NCI-H2196 (cell line): ENCODE results near the gene ARHGAP19.
"Not testable (repeated sequence)": the region's sequence is repeated elsewhere in the genome, so short reads cannot be mapped to it uniquely, and the experiment has no call there.

Source experiments
- DNase-seq: peaks from one replicate; lab custom pipeline; 2025; ENCODE audit not compliant: unreplicated experiment; lab: John Stamatoyannopoulos, UW

The ARHGAP19 gene

DNA sequence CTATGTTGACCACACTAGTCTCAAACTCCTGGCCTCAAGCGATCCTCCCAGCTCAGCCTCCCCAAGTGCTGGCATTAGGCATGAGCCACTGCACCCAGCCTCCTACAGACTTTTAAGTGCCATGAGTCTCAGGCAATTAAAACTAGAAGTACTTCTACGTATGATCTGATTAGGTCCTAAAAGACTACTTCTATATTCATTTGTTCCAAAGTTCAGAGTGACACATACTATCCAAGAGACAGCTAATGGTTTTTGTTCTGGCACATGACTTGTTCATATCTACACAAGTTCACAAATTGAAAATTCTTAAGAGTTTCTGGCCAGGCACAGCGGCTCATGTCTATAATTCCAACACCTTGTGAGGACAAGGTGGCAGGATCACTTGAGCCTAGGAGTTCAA, 11.7 kb downstream of the ARHGAP19 start:
- DNase-seq: no peak

DNA sequence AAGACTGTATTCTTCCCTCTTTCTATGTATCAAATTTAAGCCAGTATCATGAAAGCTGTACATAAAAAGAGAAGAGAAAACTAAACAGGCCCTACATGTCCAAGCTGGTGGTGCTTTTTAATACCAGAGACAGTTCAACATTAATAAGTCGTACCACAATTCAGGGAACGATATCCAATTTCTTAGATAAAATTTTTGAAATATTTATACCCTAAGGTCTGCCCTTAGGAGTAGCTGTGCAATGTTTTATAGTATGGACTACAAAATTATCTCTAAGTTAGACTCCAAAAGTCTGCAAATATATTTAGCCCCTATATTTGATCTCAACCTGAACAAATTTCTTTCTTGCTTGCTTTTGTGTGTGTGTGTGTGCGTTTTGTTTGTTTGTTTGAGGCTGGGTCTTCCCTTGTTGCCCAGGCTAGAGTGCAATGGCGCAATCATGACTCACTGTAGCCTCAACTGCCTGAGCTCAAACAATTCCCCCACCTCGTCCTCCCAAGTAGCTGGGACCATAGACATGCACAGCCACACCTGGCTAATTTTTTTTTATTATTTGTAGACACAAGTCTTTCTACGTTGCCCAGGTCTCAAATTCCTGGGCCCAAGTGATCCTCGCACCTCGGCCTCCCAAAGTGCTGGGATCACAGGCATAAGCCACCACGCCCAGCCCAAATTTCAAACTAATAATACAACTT, 13.2 kb downstream of the ARHGAP19 start:
- DNase-seq: no peak

DNA sequence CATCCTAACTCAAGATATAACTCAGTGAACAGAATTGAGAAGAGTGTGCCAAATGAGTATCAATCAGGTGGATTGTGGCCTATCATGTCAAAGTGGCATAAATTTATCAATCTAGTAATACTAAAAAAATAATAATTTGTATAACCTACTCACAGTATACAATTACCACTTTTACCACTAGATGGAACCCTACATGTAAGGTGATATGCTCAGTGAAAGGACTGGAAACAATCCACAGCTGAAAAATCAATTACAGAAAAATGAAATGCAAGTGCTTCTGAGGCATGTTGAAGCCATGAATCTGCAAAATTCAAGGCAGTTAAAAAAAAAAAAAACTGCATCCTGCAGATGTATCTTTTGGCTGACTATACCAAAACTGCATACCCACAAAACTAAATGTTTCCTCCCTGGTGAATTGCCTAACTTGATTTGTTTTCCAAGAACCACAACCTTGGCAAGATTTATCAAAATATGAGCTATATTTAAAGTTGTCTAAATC, 13.9 kb downstream of the ARHGAP19 start:
- peak; percentile 42 for DNase-seq

DNA sequence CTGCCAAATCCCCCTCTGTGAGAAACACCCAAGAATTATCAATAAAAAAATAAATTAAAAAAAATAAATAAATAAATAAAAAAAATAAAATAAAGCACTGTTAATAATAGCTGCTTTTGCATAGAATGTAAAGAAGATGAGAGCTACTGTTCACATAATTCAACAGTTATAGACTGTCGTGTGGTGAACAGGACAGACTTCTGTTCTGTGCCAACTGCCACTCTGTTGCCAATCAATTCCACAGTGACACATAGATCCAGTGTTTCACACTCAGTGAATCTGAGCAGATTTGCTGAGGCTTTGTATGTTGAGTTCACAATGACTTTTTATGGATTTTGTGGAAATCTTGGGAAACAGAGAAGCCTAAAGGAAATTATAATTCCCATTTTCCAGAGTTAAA, 14.9 kb downstream of the ARHGAP19 start:
- no peak for DNase-seq

DNA sequence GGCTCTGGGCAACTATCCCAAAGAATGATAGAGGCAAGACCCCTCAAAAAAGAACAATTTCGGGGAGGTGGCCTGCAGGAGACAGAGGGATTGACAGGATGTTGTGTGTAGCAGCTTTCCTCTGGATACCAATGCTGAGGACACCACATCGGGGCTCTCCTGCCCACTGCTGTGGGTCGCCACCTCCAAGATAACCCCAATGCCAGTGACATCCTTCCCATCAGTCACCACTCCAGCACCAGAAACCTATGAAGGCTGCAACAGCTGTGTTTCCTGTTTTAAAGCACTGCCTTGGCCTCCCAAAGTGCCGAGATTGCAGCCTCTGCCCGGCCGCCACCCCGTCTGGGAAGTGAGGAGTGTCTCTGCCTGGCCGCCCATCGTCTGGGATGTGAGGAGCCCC, 17.6 kb downstream of the ARHGAP19 start:
- no peak for DNase-seq

DNA sequence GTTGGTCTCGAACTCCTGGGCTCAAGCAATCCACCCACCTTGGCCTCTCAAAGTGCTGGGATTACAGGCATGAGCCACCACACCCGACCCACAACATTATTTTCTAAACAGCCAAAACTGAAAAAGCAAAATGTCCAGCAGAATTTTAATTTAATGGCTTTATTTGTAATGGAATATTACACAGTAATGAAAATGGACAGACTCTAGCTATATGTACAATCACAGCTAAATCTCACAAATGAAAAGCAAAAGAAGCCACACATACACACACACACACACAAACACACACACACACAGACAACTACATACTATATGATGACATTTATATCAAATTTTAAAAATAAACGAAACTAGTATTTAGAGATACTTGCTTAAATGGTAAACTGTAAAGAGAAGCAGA, 18.7 kb downstream of the ARHGAP19 start:
- DNase-seq: no peak

DNA sequence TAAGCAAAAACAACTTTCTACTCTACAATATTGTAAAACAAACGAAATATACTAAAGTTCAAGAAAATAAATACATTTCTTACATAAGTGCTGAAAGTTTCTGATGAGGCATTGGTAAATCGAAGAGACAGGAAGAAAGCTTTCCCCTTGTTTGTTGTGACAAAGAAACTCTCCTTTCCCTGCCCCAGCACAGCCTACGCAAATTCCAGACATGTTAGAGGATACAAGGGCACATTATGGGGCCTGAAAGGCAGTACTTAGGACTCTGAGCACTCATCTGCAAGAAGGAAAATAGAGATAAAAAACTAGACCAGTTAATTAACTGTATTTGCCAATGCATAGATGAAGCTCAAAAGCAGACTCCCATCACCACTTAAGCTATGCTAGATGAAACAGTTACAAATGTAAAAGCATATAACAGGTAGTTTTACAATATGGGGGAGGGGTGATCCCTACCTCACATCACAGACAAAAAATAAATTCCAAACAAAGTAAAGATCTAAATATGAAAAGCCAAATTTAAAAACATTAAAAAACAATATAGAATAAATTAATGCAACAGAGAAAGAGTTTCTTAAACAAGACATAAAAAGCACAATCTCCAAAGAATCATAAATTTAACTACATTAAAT, 21.8 kb downstream of the ARHGAP19 start:
- no peak for DNase-seq

DNA sequence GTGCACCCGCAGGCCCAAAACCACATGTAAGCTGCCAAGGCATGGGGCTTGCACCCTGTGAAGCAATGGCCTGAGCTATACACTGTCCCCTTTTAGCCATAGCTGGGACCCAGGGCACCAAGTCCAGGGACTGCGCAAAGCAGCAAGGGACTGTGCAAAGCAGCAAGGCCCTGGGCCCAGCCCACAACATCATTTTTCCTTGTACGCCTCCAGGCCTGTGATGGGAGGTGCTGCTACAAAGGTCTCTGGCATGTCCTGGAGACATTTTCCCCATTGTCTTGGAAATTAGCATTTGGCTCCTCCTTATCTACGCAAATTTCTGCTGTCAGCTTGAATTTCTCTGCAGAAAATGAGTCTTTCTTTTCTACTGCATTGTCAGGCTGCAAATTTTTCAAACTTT, 24.8 kb downstream of the ARHGAP19 start:
- DNase-seq: no peak

DNA sequence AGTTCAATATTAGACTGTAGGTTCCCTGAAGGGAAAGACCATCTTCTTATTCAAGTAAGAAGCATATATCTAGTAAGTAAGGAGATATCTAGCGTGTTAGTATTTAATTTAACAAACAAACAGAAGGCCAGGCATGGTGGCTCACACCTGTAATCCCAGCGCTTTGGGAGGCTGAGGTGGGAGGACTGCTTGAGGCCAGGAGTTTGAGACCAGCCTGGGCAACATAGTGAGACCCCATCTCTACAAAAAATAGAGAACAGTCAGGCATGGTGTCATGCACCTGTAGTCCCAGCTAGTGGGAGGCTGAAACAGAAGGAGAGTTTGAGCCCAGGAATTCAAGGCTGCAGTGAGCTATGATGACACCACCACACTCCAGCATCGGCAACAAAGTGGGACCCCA, 27.3 kb downstream of the ARHGAP19 start:
- DNase-seq: not testable (repeated sequence)

DNA sequence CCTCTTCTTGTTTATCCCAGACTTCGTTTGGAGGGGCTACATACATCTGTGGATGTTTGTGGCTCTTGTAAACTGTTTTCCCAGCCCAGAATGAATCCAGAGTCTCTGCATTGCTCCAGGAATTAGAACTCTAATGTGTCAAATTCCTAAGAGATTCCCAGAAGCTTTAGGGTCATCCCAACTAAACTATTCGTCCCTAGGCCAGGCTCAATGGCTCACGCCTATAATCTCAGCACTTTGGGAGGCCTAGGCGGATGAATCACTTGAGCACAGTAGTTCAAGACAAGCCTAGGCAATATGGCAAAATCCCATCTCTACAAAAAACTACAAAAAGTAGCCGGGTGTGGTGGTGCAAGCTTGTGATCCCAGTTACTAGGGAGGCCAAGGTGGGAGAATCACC, 28.5 kb downstream of the ARHGAP19 start:
- no peak for DNase-seq

DNA sequence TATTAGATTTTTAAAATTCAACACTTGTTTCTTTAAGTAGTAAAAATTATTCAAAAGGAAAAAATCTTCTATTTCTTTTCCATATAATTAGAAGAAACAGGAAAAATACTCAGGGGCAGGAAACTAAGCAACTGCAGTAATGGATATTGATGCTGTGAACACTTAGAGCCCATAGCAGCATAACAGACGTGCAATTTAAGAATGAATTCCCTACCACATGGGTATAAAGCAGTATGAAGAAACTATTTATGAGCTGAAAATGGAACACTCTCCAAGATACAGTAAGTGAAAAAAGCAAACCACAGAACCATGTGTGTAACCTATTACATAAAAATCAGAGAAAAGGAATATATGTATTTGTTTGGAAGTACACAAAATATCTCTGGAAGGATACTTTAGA, 30.8 kb downstream of the ARHGAP19 start:
- DNase-seq: no peak

DNA sequence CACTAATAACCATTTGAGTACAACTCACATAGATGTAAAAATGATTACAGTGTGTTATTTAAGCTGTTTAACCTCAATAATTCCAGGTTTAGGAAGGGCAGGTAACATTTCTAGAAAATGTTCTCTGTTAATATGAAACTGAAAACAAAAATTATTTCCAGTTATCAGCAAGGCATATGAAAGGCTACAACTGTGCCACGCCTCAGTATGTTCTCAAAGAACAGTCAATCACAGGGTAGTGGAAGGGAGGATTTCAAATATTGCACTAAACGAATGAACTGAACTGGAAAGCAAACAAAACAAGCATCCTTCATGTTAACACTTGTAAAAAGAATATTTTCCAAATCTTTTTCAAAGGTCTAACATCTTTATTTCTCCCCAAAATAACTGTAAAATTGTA, 31.3 kb downstream of the ARHGAP19 start:
- no peak for DNase-seq

DNA sequence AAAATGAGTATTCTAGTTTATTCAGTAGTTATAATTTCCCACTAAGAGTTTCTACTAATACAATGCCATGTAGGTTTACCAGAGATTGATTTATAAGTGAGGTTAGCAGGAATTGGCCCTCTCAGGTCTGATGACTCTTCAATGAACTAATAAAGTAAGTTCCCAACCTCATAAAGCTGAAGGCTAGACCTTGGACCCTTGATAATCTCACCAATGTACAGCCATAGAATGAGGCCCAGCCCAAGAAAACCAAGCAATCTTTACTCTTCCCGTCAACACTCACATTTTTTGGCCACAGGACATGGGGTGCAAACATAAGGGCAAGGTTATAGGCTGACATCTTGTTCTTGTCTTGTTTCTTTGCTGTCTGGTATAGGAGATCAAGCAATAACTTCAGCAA, 33.3 kb downstream of the ARHGAP19 start:
- DNase-seq: no peak

DNA sequence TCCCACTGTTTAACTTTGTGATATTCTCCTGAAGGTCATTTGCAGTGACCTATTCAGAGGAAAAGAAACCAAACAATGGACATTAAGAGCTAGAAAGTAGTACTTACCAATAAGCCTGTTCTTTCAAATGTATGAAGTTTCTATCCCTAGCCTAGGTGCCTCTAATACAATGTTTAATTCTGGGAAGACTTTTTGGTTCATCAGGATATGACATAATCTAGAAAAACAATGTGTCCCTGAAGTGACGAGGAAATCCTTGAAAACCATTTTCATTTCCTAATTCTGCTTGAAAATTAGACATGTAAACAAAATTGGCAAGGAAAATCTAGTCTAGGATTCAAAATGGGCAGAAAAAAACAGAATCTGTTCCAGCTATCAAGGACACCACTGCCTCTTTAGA, 36.1 kb downstream of the ARHGAP19 start:
- no peak for DNase-seq

DNA sequence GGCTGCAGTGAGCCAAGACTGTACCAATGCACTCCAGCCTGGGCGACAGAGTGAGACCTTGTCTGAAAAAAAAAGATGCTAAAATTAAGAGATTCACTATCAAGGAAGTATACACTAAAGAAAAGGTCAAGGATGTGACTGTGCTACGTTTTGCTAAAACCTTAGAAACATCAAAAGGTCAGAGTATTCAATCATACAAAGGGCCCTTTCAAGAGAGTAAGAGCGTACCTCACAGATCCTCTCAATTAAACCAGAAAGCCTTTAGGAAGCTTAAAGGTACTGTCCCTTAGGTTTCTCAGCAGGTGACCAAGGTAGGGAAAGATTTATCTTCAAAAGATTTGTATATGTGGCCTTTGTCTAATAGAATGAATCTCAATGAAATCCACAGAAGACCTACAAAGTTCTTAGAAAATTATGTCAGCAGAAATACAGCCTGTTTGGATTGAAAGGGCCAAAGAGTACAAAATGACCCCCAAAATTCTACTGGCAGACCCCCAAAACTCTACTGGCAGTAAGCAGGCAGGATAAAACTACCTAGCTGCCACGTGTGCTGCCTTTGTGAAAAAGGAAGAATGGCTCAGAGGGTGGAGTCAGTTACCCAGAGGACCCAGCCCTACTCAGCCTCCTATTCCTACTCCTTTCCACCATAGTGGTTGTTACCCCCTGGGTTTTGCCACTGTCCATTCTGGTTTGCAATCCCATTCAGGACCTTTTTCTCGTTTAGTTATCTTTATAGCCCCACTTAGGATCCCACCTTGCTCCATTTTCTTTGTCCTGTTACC, 36.7 kb downstream of the ARHGAP19 start:
- DNase-seq: no peak

DNA sequence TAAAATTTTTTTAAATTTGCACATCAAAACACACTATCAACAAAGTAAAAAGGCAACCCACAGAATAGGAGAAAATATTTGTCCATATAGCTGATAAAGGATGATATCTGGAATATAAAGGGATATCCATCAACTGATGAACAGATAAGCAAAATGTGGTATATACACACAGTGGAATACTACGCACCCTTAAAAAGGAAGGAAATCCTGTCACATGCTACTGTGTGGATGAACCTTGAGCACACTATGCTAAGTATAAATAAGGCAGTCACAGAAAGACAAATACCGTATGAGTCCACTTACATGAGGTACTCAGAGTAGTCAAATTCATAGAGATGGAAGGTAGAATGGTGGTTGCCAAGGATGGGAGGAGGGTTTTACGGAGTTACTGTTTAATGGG, 37.7 kb downstream of the ARHGAP19 start:
- DNase-seq: no peak

DNA sequence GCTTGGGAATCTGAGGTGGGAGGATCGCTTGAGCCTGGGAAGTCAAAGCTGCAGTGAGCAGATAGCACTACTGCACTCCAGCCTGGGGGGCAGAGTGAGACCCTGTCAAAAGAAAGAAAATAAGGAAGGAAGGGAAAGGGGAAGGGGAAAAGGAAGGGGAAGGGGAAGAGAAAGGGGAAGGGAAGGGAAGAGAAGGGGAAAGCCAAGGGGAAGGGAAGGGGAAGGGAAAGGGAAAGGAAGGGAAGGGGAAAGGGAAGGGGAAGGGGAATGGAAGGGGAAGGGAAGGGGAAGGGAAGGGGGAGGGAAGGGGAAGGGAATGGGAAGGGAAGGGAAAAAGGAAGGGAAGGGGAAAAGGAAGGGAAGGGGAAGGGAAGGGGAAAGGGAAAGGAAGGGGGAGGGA, 41.5 kb downstream of the ARHGAP19 start:
- no peak for DNase-seq

DNA sequence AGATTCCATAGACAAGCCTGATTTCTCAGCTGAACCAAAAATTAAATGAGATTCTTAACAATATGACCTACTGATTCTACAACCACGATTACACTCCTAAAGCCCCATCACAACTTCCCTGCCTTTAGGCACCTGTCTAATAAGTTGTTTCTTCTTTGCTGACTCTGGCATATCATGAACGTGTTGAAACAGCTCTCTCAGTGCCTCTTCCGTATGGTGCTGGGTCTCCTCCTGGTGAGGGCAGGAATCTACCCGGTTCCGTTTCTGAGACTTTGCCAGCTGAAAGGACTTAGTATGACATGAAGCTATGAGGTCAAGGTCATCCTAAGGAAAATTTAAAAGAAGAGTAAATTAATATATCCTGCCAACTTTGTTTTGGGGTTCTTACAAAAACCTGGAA, 48.6 kb downstream of the ARHGAP19 start:
- DNase-seq: no peak

DNA sequence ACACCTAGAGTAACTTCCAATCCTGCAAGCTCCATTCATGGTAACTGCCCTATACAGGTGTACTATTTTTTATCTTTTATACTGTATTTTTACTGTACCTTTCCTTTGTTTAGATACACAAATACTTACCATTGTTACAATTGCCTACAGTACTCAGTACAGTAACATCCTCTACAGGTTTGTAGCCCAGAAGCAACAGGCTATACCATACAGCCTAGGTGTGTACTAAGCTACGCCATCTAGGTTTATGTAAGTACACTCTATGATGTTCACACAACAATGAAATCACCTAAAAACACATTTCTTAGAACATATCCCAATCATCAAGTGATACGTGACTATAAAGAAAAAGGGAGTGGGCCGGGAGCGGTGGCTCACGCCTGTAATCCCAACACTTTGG, 53.6 kb downstream of the ARHGAP19 start:
- DNase-seq: no peak

DNA sequence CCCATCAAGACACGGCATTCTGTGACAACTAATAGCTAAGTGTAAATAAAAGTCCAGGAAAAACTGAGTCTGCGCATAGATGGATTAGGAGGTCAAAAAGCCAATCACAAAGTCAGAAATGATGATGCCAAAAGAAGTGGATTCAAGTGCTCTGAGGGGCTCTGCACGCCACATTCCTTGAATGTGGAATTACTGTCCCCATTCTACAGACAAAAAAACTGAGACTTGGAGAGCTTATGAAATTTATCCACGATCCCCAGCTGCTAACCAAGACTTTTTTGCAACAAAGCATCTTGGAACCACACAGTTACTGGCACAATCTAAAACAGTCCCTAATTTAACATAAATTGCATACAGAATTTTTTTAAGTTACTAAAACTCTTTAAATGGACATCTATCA, 57.1 kb downstream of the ARHGAP19 start:
- no peak for DNase-seq

DNA sequence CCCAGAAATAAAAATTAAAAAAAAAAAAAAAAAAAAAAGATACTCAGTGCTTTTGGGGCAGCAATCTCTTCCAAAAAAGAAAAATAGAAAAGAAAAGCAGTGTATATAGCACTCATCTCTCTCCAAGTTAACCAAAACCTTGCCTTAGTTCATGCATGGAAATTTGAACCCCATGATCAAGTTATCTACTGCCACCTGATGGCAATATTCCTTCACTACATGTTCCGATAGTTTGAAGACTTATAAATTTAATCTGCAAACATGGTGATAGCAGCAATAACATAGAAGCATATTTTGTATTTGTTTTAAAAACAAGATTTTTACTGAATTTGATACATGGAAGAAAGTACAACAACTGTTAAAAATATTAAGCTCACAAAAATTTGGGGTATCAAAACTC, 58.0 kb downstream of the ARHGAP19 start:
- DNase-seq: peak; percentile 35

DNA sequence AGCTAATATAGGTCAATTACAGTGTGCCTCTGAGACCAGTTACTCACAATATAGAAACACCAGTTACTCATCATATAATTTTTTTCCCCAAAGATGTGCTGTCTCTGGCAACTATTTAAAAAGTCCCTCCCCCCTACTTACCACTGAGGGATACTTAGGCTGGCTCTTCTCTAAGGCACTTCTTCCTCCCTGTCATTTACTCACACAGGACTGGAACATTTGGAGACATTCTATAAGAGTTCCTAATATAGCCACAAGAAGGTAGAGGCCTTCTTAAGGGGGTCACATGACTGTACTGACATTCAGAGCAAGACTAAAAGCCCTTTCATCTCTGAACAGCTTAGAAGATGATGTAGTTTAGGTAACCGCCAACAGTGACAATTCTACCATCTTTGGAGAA, 62.3 kb downstream of the ARHGAP19 start:
- DNase-seq: no peak
